Measurements from ENCODE around the gene CDH13.

Gene CDH13

DNA sequence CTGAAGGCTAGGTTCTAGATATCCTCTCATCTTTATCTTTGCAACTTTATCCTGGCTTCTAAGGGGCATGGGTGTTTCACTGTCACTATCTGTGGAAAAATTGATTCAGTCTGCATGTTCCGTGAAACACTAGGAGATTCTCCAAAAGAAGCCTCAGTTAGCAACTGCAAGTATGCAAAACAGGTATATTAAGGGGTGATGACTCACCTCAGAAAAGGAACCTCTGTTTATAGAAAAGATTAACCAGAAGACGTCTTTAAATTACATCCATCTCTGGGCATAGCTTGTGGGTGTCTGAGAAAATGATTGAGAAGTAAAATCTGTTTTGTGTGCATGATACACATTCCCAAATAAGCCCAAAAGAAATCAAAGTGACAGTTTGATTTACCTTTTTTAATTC lies 827.2 kb downstream of the CDH13 start:
- H3K27ac ChIP-seq (ENCODE audit: low read length), result no peak overlapping the region
- DNase-seq, result no peak
- TF ChIP-seq, protein P1, sequence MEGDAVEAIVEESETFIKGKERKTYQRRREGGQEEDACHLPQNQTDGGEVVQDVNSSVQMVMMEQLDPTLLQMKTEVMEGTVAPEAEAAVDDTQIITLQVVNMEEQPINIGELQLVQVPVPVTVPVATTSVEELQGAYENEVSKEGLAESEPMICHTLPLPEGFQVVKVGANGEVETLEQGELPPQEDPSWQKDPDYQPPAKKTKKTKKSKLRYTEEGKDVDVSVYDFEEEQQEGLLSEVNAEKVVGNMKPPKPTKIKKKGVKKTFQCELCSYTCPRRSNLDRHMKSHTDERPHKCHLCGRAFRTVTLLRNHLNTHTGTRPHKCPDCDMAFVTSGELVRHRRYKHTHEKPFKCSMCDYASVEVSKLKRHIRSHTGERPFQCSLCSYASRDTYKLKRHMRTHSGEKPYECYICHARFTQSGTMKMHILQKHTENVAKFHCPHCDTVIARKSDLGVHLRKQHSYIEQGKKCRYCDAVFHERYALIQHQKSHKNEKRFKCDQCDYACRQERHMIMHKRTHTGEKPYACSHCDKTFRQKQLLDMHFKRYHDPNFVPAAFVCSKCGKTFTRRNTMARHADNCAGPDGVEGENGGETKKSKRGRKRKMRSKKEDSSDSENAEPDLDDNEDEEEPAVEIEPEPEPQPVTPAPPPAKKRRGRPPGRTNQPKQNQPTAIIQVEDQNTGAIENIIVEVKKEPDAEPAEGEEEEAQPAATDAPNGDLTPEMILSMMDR (IDR thresholded peaks at IDR 0.05; ENCODE audit: borderline replicate concordance, extremely low read depth, low read length, poor library complexity, severe bottlenecking), result no peak
- no peak for TF ChIP-seq EZH2 (IDR thresholded peaks at IDR 0.05; ENCODE audit: borderline replicate concordance, low read depth, low read length, severe bottlenecking)
- H3K36me3 ChIP-seq (ENCODE audit: insufficient read depth, low read length), result no peaks in the 10 kb centered on the region
- H2AFZ ChIP-seq (ENCODE audit: low read depth, low read length), result no peak overlapping the region
- no peak overlapping the region for H3K9ac ChIP-seq (ENCODE audit: low read depth, low read length)
- H3K4me2 ChIP-seq (ENCODE audit: insufficient read depth, low read length), result no peak overlapping the region
- H3K27me3 ChIP-seq (ENCODE audit: insufficient read depth, low read length, poor library complexity), result no peaks in the 10 kb centered on the region
- H3K9me3 ChIP-seq (ENCODE audit: insufficient read depth, low read length, severe bottlenecking), result no peaks in the 10 kb centered on the region
- no peak for ATAC-seq (ENCODE audit: insufficient read depth, low read depth)
- no peaks in the 10 kb centered on the region for H3K79me2 ChIP-seq (ENCODE audit: insufficient read depth, low read length)
- H3K4me3 ChIP-seq (ENCODE audit: low read depth in 1 of 2, low read length in 2 of 2), result no peak overlapping the region
- H4K20me1 ChIP-seq (ENCODE audit: insufficient read depth, low read length), result no peaks in the 10 kb centered on the region
- H3K4me1 ChIP-seq (ENCODE audit: insufficient read depth, low read length), result no peaks in the 10 kb centered on the region

DNA sequence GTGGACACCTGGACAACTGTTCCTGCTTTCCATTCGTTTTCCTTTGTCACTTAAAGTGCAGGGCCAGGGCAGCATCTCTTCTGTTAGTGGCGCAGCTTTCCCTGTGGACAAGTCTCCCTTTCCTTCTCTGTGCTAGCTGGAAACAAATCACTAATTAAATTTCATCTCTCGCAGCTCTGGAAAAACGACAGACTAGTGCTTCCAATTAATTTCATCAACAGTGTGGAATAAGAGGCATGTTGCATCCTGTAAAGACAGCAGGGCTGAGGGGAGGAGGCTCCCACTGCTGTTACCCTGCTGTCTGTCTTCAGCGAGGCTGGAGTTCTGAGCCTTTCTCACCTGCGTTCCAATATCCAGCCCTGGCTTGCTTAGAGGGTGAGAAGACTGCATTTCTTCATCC lies 828.9 kb downstream of the CDH13 start:
- Histone ChIP-seq H3K27me3 (ENCODE audit: insufficient read depth, low read length, poor library complexity) (no peaks in the 10 kb centered on the region), H3K36me3 (ENCODE audit: insufficient read depth, low read length) (no peaks in the 10 kb centered on the region), H3K27ac (ENCODE audit: low read length) (no peak overlapping the region), H3K9me3 (ENCODE audit: insufficient read depth, low read length, severe bottlenecking) (no peaks in the 10 kb centered on the region), H3K9ac (ENCODE audit: low read depth, low read length) (no peak overlapping the region), H3K4me1 (ENCODE audit: insufficient read depth, low read length) (no peaks in the 10 kb centered on the region), H3K4me2 (ENCODE audit: insufficient read depth, low read length) (no peak overlapping the region), H4K20me1 (ENCODE audit: insufficient read depth, low read length) (no peaks in the 10 kb centered on the region), H3K4me3 (ENCODE audit: low read depth in 1 of 2, low read length in 2 of 2) (no peak overlapping the region), H2AFZ (ENCODE audit: low read depth, low read length) (no peak overlapping the region), H3K79me2 (ENCODE audit: insufficient read depth, low read length) (no peaks in the 10 kb centered on the region)
- ATAC-seq (ENCODE audit: insufficient read depth, low read depth) (no peak), DNase-seq (no peak)
- TF ChIP-seq, protein P1 (IDR thresholded peaks at IDR 0.05; ENCODE audit: borderline replicate concordance, extremely low read depth, low read length, poor library complexity, severe bottlenecking), result no peak
- TF ChIP-seq EZH2 (IDR thresholded peaks at IDR 0.05; ENCODE audit: borderline replicate concordance, low read depth, low read length, severe bottlenecking), result no peak

DNA sequence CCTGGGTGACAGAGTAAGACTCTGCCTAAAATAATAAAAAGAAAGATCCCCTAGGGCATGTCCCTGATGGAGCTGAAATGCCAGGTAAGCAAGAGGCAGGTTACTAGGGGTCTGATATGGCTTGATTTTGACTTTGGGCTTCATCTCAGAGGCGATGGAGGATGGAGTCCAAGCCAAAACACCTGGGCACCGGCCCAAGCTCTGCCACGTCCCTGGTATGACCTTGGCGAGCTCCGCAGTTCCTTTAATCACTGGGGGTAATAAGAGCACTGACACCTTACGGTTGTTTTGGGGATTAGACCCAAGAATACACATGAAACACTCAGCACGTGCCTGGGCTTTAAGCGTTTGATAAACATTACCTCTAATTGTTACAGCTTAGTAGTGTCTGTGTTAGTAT lies 830.2 kb downstream of the CDH13 start:
- no peak for DNase-seq
- no peaks in the 10 kb centered on the region for H4K20me1 ChIP-seq (ENCODE audit: insufficient read depth, low read length)
- H3K27me3 ChIP-seq (ENCODE audit: insufficient read depth, low read length, poor library complexity), result no peaks in the 10 kb centered on the region
- TF ChIP-seq, protein P1 (IDR thresholded peaks at IDR 0.05; ENCODE audit: borderline replicate concordance, extremely low read depth, low read length, poor library complexity, severe bottlenecking), result no peak
- no peak for TF ChIP-seq EZH2 (IDR thresholded peaks at IDR 0.05; ENCODE audit: borderline replicate concordance, low read depth, low read length, severe bottlenecking)
- H2AFZ ChIP-seq (ENCODE audit: low read depth, low read length), result no peak overlapping the region
- H3K4me2 ChIP-seq (ENCODE audit: insufficient read depth, low read length), result no peak overlapping the region
- no peaks in the 10 kb centered on the region for H3K36me3 ChIP-seq (ENCODE audit: insufficient read depth, low read length)
- H3K27ac ChIP-seq (ENCODE audit: low read length), result no peak overlapping the region
- ATAC-seq (ENCODE audit: insufficient read depth, low read depth), result no peak
- H3K9me3 ChIP-seq (ENCODE audit: insufficient read depth, low read length, severe bottlenecking), result no peaks in the 10 kb centered on the region
- no peak overlapping the region for H3K4me3 ChIP-seq (ENCODE audit: low read depth in 1 of 2, low read length in 2 of 2)
- H3K9ac ChIP-seq (ENCODE audit: low read depth, low read length), result no peak overlapping the region
- H3K79me2 ChIP-seq (ENCODE audit: insufficient read depth, low read length), result no peaks in the 10 kb centered on the region
- H3K4me1 ChIP-seq (ENCODE audit: insufficient read depth, low read length), result no peaks in the 10 kb centered on the region

DNA sequence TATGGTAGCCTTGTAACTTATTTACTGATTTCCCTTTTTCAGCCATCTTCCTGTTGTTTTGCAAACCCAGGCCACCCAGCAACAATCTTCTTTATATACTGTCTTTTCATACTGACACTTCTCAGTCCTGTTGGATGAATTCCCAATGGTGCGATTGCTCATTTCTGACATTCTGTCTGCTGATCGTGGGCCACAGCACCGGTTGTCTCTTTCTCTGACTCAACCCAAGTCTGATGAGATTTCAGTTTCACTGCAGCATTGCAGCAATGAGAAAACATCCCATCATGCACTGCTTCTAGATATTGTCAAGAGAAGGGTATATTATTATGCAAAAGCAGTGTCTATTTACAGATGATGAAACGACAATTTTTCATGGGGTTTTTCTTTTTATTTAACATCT lies 831.8 kb downstream of the CDH13 start:
- ATAC-seq (ENCODE audit: insufficient read depth, low read depth) (no peak), DNase-seq (no peak)
- Histone ChIP-seq H3K9me3 (ENCODE audit: insufficient read depth, low read length, severe bottlenecking) (no peaks in the 10 kb centered on the region), H3K4me1 (ENCODE audit: insufficient read depth, low read length) (no peaks in the 10 kb centered on the region), H3K9ac (ENCODE audit: low read depth, low read length) (no peak overlapping the region), H3K4me2 (ENCODE audit: insufficient read depth, low read length) (no peak overlapping the region), H3K36me3 (ENCODE audit: insufficient read depth, low read length) (no peaks in the 10 kb centered on the region), H3K27me3 (ENCODE audit: insufficient read depth, low read length, poor library complexity) (no peaks in the 10 kb centered on the region), H4K20me1 (ENCODE audit: insufficient read depth, low read length) (no peaks in the 10 kb centered on the region), H3K79me2 (ENCODE audit: insufficient read depth, low read length) (no peaks in the 10 kb centered on the region), H2AFZ (ENCODE audit: low read depth, low read length) (no peak overlapping the region), H3K27ac (ENCODE audit: low read length) (no peak overlapping the region), H3K4me3 (ENCODE audit: low read depth in 1 of 2, low read length in 2 of 2) (no peak overlapping the region)
- TF ChIP-seq, protein P1 (IDR thresholded peaks at IDR 0.05; ENCODE audit: borderline replicate concordance, extremely low read depth, low read length, poor library complexity, severe bottlenecking), result no peak
